ENCODE measurements around the gene PLK3. TPM values are rescaled to one million over a fixed set of nuclear protein-coding genes. Genes with fewer than 3 reads are reported as not detected.

The PLK3 gene
- total RNA-seq, 3 donors from 2014 or later = 13.6 to 29.0 (median 21.6) TPM

GRCh38 chr1:44819608-44820327 is 19.6 kb downstream of the PLK3 start:
- DNase-seq (ENCODE audit: low spot score in 2 of 2) = peak; percentile 72 to 79
- TF ChIP-seq POLR2AphosphoS5 (IDR thresholded peaks at IDR 0.05) (peak; percentile 67 to 99 (median 95)), CTCF (IDR thresholded peaks at IDR 0.05) (peak in 1 of 3 donors; percentile 25), POLR2A (IDR thresholded peaks at IDR 0.05) (peak; percentile 88)
- no peaks in the 10 kb centered on the region for H3K36me3 ChIP-seq
- intact Hi-C loops (cut with DNase I; ENCODE audit: low total_unique reads) = no loop called here
- H3K27ac ChIP-seq = peak overlapping the region; percentile 96 to 99
- no peaks in the 10 kb centered on the region for H3K9me3 ChIP-seq
- H3K27me3 ChIP-seq = no peaks in the 10 kb centered on the region
- peak overlapping the region; percentile 51 to 87 (median 59) for H3K4me3 ChIP-seq
- H3K4me1 ChIP-seq = no peaks in the 10 kb centered on the region

GRCh38 chr1:44820328-44821239 is 20.4 kb downstream of the PLK3 start:
- DNase-seq (ENCODE audit: low spot score in 2 of 2) = no peak
- Histone ChIP-seq H3K27ac (peak overlapping the region; percentile 96 to 99), H3K4me3 (peak overlapping the region; percentile 51 to 87 (median 59)), H3K4me1 (no peaks in the 10 kb centered on the region), H3K9me3 (no peaks in the 10 kb centered on the region), H3K27me3 (no peaks in the 10 kb centered on the region), H3K36me3 (no peaks in the 10 kb centered on the region)
- TF ChIP-seq POLR2AphosphoS5 (IDR thresholded peaks at IDR 0.05) = no peak
- TF ChIP-seq POLR2A (IDR thresholded peaks at IDR 0.05) = no peak
- TF ChIP-seq CTCF (IDR thresholded peaks at IDR 0.05) = no peak
- intact Hi-C loops (cut with DNase I; ENCODE audit: low total_unique reads) = no loop called here

GRCh38 chr1:44821240-44821715 is 21.1 kb downstream of the PLK3 start:
- Histone ChIP-seq H3K27me3 (no peaks in the 10 kb centered on the region), H3K27ac (peak overlapping the region in 1 of 2 donors; percentile 99), H3K36me3 (no peaks in the 10 kb centered on the region), H3K4me3 (no peak overlapping the region), H3K9me3 (no peaks in the 10 kb centered on the region), H3K4me1 (no peaks in the 10 kb centered on the region)
- no peak for DNase-seq (ENCODE audit: low spot score in 2 of 2)
- TF ChIP-seq POLR2A (IDR thresholded peaks at IDR 0.05) = no peak
- no peak for TF ChIP-seq CTCF (IDR thresholded peaks at IDR 0.05)
- TF ChIP-seq POLR2AphosphoS5 (IDR thresholded peaks at IDR 0.05) = no peak
- intact Hi-C loops (cut with DNase I; ENCODE audit: low total_unique reads) = no loop called here

- Histone ChIP-seq H3K4me1 (no peaks in the 10 kb centered on the region), H3K27ac (peak overlapping the region in 1 of 2 donors; percentile 38), H3K36me3 (no peaks in the 10 kb centered on the region), H3K9me3 (no peaks in the 10 kb centered on the region), H3K27me3 (no peaks in the 10 kb centered on the region), H3K4me3 (no peak overlapping the region)
- intact Hi-C loops (cut with DNase I; ENCODE audit: low total_unique reads) = no loop called here
- DNase-seq (ENCODE audit: low spot score in 2 of 2) = no peak
- TF ChIP-seq POLR2AphosphoS5 (IDR thresholded peaks at IDR 0.05) (no peak), CTCF (IDR thresholded peaks at IDR 0.05) (no peak), POLR2A (IDR thresholded peaks at IDR 0.05) (no peak)
Measured at GRCh38 chr1:44822131-44822701, 22.0 kb downstream of the PLK3 start.

All from breast epithelium (tissue), 4 donors.